Amygdala (tissue), 56 donors: ENCODE measurements around the gene PDCL3.

Source experiments
- DNase-seq, 56 donors: peaks; one replicate each; lab custom pipeline; 2025; lab: John Stamatoyannopoulos, UW

PDCL3 gene

DNA sequence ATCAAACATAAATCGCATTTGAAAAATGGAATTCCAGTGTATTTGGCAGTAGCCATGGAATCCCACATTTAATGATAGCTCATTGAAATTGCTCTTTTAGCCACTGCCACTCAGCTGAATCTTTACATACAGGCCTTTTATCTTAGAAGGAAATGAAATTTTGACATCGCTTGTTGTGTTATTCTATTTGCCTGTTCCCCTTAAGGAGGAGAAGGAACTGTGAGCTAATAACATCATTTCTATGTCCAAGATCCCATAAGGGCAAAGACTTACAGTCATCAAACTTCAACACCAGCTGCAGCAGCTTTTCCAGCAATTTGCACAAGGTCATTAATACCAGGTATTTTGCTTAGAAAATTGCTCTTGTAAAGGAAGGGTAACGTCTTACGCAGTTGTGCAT, 6.0 kb upstream of the PDCL3 start:
- no peak for DNase-seq

DNA sequence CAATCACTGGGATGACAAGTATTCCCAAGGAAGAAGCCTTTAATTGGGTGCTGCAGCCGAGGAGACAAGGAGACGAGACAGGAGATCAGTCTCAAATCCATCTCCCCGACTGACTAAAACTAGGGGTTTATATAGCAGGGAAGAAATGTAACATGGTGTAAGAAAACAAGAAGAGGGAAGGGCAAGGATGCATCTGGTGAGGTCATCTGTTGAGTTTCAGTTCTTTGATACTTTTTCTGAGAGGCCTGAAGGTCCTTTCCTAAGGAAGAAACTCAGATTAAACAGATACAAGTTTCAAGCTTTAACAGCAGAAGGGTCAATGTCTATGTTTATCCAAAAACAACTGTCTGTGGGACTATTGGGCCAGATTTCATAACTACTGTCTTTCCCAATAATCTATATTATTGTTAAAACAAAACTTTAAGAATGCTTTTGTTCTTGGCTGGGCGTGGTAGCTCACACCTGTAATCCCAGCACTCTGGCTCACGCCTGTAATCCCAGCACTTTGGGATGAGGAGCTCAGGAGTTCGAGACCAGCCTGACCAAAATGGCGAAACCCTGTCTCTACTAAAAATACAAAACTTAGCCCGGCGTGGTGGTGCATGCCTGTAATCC, 2.5 kb upstream of the PDCL3 start:
- no peak for DNase-seq

DNA sequence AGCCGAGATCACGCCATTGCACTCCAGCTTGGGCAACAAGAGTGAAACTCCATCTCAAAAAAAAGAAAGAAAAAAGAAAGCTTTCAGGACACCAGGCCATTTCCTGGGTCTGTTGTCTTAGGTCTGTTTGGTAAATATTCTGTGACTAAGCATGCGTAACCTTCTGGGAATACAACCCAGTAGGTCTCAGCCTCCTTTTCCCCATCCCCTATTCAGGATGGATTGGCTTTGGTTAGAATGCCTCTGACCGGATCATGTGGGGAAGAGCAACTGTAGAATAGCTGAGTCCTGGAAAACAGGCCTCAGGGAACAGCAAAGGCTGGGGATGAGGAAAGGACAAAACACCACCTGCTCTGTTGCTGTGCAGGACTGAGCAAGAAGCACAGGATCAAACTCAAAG, 1.6 kb upstream of the PDCL3 start:
- no peak for DNase-seq

DNA sequence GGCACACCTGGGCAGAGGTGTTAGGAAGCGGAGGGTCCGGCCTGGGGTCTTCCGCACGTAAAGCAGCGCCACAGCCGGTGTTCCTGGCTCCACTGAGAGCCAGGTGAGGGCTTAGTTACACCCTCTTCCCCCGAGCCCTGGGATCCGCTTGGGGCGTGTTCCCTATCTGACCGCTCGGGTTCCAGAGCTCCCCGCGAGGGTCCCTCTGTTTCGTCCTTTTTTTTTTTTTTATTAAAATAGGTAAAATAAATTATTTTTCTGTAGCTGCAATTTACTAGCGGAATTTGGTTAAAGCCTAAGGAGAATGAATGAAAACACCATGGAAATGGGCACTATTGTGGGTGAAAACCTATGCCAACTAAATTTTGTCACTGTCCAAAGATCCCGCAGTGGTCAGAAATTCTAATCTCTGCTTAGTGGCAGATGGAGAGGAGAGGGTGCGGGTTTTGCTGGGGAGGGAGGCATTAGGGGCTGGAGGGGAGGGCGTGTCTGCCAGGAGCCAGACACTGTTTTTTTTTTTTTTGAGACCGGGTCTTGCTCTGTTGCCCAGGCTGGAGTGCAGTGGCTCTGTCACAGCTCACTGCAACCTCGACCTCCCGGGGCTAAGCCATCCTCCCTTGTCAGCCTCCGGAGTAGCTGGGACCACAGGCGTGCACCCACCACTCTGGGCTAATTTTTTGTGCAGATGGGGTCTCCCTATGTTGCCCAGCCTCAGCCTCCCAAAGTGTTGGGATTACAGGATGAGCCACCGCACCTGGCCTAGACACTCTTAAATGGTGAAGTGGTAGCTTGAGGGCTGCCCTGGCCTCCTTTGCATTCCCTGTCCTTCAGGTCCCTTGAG, 834 bp downstream of the PDCL3 start:
- peak in 1 of 56 donors; percentile 2 for DNase-seq

DNA sequence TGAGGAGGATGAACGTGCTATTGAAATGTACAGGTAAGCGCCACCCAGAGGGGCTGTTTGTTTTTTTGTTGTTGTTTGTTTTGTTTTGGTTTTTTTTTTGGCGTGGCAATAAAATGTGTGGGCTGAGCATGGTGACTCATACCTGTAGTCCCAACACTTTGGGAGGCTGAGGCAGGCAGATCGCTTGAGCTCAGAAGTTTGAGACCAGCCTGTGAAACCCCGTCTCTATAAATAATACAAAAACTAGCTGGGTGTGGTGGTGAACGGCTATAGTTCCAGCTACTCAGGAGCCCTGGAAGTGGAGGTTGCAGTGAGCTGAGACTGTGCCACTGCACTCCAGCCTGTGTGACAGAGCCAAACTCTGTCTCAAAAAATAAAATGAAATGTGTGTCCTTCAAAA, 6.2 kb downstream of the PDCL3 start:
- no peak for DNase-seq

DNA sequence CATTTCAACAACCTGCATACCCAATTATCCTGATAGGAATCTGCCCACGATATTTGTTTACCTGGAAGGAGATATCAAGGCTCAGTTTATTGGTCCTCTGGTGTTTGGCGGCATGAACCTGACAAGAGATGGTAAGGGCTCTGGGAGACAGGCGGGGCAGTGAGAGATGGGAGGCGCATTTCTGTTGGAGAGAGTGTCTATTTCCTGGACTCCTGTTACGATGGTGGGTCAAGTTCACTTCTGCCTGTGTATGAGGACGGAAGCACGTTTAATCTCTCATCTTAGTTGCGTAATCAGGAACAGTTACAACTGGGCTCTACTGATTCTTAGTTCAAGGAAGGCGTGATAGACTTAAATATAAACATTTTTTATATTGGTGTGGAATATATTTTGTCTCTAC, 8.9 kb downstream of the PDCL3 start:
- DNase-seq: no peak

DNA sequence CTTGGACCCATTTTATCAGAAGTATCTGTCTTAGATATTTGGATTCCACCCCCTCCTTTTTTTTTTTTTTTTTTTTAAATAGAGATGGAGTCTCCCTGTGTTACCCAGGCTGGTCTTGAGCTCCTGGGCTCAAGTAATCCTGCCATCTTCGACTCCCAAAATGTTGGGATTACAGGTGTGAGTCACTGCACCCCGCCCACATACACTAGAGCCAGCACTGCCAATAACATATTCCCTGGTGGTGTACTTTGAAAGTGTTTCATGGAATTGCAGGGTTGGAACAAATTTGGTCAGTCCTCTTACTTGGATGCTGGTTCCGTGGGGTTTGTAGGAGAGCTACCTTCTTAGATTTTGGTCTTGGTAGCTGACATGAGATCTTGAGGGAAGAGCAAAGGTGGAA, 15.0 kb downstream of the PDCL3 start:
- no peak for DNase-seq

DNA sequence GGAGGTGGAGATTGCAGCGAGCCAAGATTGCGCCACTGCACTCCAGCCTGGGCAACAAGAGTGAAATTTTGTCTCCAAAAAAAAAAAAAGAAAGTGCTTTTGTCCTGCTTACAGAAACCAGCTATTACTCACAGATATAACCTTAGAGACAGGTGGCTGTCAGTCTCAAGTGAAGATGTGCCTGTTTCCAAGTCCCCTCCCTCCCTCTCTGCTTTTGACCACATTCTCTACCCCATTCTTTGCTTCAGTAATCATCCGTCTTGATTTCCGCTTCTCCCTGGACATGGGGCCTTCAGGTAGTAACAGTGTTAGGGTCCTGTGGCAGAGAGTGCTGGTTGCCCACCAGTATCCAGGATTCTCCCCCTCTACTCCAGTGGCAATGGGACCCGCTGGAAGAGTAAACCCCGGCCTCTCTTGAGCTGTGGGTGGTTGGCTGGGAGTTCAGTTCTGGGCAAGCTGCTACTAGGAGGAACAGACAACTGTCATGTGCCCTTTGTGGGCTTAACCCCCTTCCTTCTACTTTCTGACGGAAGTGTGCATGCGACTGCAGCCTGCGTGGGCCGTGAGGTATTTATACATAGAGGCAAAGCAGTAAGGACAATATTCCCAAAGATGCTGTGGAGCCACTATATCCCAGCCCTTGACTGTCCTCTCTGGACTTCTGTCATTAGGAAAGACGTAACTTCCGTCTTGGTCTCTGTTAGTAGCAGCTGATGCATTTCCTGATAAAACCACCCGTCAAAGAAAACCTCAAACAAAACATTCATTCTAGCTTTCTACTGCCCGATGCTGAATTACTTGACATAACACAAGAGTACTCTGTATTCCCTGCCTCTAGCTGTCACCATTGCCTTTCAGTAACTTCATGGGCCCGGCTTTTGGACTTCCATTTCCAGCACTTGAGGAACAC, 17.8 kb downstream of the PDCL3 start:
- DNase-seq: peak in 1 of 56 donors; percentile 12

DNA sequence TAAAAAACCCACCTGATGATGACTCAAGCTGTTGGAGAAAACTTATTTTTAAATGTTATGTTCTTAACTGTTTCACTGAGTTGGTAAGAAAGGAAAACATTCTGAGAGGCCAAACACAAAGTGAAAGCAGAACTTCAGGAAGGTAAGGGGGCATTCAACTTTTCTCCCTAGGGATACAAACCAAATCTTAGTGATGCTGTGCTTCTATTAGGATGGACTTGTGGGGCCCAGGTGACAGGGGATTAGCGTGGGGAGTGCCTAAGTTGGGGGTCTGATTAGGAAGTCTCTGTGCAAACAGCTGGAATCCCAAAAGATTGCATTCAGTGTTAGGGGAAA, 18.5 kb downstream of the PDCL3 start:
- no peak for DNase-seq

DNA sequence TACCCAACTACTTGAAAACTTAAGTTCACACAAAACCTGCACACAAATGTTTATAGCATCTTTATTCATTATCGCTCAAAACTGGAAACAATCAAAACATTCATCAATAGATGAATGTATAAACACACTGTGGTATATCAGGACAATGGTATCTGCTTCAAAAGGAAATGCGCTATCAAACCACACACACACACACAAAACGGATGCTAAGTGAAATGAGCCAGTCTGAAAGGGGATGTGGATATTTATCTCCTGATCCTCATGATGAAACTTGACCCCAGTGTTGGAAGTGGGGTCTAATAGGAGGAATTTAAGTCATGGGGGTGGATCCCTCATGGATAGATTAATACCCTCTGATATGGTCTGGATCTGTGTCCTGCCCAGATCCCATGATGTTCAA, 22.0 kb downstream of the PDCL3 start:
- DNase-seq: no peak

DNA sequence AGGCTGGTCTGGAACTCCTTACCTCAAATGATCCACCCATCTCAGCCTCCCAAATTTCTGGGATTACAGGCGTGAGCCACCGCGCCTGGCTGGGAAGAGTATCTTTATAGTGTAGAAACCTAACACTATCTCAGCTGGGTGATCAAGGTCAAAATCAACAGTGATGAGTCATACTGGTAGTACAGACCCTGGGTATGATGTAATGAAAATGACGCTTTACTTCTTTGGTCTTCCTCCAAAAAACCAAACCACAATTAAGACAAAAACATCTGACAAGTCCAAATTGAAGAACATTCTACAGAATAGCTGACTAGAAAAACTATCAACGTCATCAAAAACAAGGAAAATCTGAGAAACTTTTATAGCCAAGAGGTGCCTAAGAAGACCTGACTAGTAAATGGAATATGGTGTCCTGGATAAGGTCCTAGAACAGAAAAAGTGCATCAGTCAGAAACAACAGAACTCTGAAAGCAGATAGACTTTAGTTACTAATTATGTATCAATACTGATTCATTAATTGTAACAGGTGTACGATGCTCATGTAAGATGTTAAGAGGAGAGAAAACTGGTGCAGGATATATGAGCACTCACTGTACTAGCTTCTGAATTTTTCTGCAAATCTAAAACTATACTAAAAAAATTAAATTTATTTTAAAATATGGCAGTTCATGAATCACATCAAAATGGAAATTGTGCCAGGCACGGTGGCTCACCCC, 25.4 kb downstream of the PDCL3 start:
- DNase-seq: no peak

DNA sequence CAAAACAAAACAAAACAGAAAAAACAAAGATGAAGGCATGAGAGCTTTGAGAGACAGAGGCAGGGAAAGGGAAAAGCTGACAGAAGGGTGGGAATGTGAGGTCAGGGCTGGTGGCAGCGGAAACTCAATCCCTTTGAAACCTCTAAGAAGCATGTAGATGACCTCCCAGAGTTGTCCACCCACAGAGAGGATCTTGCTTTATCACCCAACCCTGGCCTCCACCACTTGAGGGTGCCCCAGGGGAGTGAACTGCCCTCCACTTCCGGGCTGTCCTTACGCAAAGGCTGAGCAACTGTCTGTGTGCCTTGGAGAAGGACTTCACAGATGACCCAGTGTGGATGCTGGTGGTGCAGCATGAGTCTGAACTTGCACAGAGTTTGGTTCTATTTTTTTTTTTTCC, 26.7 kb downstream of the PDCL3 start:
- no peak for DNase-seq

DNA sequence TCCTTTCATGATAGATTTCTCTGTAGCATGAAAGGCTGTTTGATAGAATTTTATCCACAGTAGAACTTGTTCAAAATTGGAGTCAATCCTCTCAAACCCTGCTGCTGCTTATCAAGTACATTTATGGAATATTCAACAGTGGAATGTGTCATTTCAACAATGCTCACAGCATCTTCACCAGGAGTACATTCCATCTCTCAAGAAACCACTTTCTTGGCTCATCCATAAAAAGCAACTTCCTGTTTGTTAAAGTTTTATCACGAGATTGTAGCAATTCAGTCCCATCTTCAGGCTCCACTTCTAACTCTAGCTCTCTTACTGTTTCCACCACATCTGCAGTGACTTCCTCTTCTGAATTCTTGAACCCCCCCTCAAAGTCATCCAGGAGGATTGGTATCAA, 29.4 kb downstream of the PDCL3 start:
- DNase-seq: no peak

DNA sequence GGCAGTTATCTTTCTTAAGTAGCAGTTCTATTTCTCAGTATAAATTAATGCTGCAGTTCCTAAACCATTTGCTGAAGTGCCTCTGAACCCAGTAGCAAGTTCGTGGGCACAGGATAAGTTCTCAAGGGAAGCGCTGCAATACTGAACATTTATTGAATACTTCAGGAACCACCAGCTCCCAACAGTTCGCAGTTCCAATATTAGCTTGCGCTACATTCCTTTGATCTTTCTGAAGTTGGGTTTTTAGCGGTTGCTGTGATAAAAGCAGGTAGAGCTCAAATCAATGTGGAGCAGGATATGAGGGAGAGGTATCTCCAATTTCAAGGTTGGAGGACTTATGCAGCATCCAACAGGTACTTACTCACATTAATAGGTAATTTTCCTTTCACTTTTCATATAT, 33.7 kb downstream of the PDCL3 start:
- DNase-seq: no peak

DNA sequence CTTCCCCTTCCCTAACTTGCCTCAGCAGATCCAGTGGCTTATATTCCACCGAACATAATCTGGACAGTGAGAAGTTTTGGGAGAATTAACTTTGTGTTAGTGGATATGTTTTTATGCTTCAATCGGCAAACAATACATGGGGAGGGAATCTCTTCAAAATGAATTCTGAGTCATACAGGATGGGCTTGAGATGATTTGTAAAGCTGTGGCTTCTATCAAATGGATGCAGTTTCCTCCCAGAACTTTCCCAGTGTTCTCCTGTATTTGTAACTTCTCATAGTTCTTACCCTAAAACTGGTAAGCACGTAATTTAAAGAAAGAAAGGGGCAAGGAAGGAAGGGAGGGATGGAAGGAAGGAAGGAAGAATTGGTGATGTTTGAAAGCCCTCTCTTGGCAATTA, 36.8 kb downstream of the PDCL3 start:
- DNase-seq: no peak

DNA sequence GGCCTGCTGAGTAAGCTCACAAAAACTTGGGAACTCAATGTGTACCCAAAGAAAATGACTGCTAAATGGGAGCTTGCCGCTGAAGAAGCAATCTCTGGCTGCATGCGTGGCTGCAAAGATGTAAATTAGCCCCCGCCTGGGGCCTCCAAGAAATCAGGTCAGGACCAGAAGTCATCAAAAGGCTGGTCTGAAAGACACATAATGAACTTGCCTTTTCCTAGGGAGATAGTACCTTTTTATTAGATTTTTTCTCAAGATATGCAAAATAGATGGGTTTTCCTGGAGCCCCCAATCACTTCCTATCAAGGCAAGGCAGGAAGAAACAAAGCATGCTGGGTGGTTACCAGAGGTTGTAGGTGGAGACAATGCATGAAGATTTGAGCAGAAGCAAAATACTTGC, 38.9 kb downstream of the PDCL3 start:
- DNase-seq: no peak

DNA sequence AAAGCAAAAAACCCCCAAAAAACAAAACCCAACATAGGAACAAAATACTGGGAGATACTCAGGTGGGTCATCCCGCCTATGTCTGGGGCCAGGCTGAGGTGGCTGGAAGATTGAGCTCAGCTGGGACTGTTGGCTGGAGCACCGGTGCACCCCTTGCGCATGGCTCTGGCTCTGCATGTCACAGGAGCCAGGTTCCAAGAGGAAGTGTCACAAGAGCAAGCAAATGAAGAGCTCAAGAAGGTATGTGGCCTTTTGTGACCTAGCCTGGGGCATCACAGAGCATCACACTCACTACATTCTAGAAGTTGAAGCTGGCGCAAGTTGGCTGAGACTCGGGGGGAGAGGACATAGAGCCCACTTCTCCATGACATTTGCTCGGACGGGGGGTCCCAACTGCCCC, 40.6 kb downstream of the PDCL3 start:
- no peak for DNase-seq

DNA sequence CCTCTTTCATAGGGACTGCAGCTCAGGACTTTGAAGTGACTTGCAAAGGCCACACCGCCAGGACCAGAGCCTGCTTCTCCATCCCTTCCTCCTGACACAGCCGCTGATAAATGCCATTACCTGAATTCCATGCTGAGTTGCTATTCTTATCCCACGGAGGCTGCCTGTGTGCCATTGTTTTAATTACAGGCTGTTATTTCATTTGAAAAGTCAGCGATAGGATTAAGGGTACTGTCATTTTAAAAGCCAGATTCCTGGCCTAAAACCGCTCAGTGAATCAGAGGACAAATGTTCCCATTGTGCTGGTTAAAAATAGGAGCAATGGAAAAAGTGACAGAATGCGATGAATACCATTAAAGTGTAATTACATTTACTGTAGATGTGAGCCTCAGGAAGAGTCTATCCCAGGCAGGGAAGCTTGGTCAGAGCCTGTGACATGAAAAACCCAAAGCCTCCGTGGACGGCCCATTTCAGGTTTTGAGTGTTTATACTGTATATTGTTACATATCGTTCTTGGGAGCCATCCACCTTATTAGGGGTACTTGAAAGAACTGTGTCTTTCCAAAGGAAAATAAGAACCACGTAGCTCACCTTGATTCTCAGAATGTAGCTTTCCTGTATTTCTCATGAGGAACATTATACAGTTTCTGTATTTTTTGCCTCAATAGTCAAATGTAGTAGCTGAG, 41.3 kb downstream of the PDCL3 start:
- DNase-seq: peak in 1 of 56 donors; percentile 9

DNA sequence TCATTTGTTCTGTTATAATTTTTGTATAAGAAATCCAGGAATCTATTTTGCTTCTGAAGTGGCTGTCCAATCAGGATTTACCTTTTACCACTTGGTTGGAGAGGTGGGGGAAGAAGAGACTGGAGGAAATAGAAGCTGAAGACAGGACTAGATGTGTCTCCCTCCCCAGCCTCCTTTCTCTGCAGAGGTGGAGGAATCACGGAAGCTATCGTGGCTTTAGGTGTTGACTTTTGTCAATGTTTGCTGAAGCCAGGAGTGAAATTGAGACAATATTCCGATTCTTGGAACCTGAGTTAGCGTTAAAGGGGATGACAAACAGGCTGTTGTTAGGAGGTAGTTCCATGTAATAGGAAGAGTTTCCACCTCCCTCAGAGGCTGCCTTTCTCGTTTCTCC, 43.5 kb downstream of the PDCL3 start:
- no peak for DNase-seq

DNA sequence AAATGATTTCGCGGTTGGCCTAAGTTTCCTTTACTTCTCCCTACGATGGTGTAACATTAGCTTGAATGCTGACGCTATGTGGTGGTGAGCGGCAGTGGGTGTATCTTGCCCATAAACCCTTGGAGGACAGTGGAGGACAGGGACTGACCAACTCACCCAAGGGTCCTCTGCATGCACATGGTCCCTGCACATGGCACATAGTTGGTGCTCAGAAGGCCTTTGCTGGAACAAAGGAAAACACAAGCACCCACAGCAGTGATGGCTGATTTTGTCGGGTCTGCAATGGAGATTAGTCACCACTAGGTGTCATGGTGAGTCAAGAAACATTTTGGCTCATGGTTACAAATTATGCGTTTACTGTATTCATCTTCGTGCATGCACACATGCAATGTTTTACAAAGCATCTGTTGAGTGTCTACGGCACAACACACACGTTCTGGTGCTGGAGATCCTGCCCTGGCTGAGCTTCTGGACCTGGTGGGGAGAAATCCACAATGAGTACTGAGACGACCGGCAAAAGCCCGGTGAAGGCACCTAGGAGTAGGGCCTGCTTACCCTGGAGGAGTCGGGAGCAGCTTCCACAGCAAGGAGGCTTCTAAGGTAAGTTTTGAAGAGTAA, 44.0 kb downstream of the PDCL3 start:
- DNase-seq: peak in 20 of 56 donors; percentile 8 to 64 (median 24)
